GM10266 (cell line): ENCODE results near the gene NCAPG2.

Experiments
- DNase-seq: peaks from one replicate; pipeline ENCODE4 v3.0.0; 2012; ENCODE audit errors: extremely low spot score
- TF ChIP-seq, protein P1 (sequence below): IDR thresholded peaks from 2 replicates; pipeline ENCODE4 v1.5.1; 2012; ENCODE audit warnings: mild to moderate bottlenecking, low read depth; ENCODE audit not compliant: control insufficient read depth, insufficient read depth; ENCODE audit errors: missing control alignments

Gene NCAPG2, protein sequence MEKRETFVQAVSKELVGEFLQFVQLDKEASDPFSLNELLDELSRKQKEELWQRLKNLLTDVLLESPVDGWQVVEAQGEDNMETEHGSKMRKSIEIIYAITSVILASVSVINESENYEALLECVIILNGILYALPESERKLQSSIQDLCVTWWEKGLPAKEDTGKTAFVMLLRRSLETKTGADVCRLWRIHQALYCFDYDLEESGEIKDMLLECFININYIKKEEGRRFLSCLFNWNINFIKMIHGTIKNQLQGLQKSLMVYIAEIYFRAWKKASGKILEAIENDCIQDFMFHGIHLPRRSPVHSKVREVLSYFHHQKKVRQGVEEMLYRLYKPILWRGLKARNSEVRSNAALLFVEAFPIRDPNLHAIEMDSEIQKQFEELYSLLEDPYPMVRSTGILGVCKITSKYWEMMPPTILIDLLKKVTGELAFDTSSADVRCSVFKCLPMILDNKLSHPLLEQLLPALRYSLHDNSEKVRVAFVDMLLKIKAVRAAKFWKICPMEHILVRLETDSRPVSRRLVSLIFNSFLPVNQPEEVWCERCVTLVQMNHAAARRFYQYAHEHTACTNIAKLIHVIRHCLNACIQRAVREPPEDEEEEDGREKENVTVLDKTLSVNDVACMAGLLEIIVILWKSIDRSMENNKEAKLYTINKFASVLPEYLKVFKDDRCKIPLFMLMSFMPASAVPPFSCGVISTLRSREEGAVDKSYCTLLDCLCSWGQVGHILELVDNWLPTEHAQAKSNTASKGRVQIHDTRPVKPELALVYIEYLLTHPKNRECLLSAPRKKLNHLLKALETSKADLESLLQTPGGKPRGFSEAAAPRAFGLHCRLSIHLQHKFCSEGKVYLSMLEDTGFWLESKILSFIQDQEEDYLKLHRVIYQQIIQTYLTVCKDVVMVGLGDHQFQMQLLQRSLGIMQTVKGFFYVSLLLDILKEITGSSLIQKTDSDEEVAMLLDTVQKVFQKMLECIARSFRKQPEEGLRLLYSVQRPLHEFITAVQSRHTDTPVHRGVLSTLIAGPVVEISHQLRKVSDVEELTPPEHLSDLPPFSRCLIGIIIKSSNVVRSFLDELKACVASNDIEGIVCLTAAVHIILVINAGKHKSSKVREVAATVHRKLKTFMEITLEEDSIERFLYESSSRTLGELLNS

GRCh38 chr7:158704524-158705233 is at the start of gene NCAPG2:
Gene NCAPG2 (minus strand): TSS chr7:158704804. CDS start chr7:158701899, 2,905 bp downstream.
- TF ChIP-seq, protein P1, sequence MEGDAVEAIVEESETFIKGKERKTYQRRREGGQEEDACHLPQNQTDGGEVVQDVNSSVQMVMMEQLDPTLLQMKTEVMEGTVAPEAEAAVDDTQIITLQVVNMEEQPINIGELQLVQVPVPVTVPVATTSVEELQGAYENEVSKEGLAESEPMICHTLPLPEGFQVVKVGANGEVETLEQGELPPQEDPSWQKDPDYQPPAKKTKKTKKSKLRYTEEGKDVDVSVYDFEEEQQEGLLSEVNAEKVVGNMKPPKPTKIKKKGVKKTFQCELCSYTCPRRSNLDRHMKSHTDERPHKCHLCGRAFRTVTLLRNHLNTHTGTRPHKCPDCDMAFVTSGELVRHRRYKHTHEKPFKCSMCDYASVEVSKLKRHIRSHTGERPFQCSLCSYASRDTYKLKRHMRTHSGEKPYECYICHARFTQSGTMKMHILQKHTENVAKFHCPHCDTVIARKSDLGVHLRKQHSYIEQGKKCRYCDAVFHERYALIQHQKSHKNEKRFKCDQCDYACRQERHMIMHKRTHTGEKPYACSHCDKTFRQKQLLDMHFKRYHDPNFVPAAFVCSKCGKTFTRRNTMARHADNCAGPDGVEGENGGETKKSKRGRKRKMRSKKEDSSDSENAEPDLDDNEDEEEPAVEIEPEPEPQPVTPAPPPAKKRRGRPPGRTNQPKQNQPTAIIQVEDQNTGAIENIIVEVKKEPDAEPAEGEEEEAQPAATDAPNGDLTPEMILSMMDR: peak; percentile 7
- peak; percentile 99 for DNase-seq

DNA sequence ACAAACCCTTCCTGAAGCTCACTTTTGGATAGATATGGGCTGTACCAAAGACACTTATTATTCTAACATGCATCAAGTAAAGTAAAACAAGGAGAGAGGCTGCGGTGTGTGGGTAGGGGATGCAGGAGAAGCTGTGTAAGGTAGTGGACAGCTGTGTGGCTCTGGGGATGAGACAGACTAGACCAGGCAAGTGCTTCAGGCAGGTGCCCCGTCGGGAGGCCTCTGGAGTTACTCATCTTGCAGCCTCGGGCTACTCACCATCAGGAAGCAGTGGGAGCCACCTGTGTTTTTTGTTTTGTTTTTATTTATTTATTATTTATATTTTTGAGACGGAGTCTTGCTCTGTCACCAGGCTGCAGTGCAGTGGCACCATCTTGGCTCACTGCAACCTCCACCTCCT is 49.3 kb upstream of the NCAPG2 start:
- no peak for DNase-seq
- TF ChIP-seq, protein P1: no peak

GRCh38 chr7:158751751-158752150 is 47.1 kb upstream of the NCAPG2 start:
- DNase-seq: no peak
- TF ChIP-seq, protein P1: no peak

GRCh38 chr7:158751199-158751598 is 46.6 kb upstream of the NCAPG2 start:
- DNase-seq: no peak
- TF ChIP-seq, protein P1: no peak

- TF ChIP-seq, protein P1: no peak
- no peak for DNase-seq
Measured at GRCh38 chr7:158750702-158751101, 46.1 kb upstream of the NCAPG2 start.

DNA sequence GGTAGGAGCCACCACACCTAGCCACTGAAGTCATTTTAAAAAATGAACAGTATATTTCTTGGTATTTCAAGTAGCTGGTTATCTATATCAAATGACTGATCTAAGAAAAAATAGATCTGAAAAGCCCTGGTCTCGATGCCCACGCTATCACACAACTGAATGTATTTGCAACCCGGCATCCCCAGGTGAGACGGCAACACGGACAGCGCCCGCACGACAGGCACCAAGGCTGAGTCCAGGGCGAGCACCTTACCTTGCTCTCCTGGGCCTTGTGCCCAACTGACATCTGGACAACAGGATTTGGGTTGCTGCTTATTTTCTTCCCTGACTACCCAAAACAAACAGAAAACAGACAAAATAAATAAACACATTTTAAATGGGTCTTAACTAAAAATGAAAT is 44.8 kb upstream of the NCAPG2 start:
- DNase-seq: no peak
- TF ChIP-seq, protein P1: no peak
